Colon (tissue), 2 donors: Measurements from ENCODE around the gene PTP4A1.
"Not testable (repeated sequence)": the region's sequence is repeated elsewhere in the genome, so short reads cannot be mapped to it uniquely, and the experiment has no call there.

Experiments used
- FAIRE-seq: peaks from 2 replicates; lab custom pipeline; 2012; peaks lifted over from hg19 to GRCh38; lab: Jason Lieb, UNC
- donor health status: control.
- donor health status: control.

The PTP4A1 gene

GRCh38 chr6:63572044-63572746, at the start of gene PTP4A1, which contains the start of gene LOC128125822:
Gene PTP4A1, plus strand, starts transcription at chr6:63572480. Its CDS starts 4,401 bp downstream, at chr6:63576881.
Gene LOC128125822, plus strand, starts transcription at chr6:63572480.
- FAIRE-seq: no peak

DNA sequence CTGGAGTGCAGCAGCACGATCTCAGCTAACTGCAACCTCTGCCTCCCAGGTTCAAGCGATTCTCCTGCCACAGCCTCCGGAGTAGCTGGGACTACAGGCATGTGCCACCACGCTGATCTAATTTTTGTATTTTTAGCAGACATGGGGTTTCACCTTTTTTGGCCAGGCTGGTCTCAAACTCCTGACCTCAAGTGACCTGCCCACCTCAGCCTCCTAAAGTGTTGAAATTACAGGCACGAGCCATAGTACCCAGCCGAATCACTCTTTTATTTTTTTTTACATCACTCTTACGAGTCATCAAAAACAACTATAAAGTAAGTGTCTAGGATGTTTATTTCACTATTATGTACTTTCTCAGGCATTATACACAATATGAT, 49.4 kb upstream of the PTP4A1 start:
- FAIRE-seq: not testable (repeated sequence)

DNA sequence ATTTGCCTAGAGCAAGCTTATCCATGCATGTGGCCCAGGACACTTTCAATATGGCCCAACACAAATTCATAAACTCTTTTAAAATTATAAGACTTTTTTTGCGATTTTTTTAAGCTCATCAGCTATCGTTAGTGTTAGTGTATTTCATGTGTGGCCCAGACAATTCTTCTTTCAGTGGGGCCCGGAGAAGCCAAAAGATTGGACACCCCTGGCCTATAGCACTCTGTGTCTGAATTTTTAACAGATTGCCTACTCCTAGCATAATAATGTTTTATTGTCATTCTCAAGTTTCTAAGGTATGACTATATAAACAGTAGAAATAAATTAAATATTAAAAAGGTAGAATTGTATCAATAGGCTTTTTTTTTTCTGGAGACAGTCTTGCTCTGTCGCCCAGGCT, 48.6 kb upstream of the PTP4A1 start:
- FAIRE-seq: no peak

DNA sequence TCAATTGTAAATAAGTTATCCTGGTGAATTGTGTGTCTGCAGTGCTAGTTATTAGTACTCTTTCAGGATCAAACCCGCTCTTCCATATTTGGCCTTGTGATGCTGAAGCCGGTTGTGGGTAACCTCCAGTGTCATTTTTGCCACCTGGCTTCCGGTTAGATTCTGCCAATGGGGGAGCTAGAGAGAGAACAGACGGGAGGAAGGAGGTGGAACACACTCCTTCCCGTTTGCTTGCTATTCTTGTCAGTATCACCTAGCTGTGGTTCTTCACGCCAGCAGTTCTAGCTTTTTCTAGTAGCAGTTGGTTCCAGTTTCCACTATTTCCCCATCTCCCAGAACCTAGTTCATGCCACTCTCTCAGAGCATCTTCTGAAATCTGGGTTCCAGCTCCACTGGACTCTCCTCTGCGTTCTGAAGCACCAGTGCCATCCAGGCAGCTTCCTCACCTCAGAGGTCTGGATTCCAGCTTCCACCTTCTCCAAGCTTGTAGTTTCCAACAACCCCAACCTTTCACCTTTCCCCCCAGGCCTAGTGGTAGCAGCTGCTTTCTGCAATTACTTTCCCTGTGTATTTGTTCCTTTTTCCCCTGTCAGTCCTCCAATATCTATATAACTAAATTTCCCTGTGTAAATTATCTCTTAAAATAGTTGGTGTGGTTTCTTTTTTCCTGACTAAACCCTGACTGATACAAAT, 46.9 kb upstream of the PTP4A1 start:
- no peak for FAIRE-seq

- no peak for FAIRE-seq
Measured at GRCh38 chr6:63526931-63527330, 45.3 kb upstream of the PTP4A1 start.

DNA sequence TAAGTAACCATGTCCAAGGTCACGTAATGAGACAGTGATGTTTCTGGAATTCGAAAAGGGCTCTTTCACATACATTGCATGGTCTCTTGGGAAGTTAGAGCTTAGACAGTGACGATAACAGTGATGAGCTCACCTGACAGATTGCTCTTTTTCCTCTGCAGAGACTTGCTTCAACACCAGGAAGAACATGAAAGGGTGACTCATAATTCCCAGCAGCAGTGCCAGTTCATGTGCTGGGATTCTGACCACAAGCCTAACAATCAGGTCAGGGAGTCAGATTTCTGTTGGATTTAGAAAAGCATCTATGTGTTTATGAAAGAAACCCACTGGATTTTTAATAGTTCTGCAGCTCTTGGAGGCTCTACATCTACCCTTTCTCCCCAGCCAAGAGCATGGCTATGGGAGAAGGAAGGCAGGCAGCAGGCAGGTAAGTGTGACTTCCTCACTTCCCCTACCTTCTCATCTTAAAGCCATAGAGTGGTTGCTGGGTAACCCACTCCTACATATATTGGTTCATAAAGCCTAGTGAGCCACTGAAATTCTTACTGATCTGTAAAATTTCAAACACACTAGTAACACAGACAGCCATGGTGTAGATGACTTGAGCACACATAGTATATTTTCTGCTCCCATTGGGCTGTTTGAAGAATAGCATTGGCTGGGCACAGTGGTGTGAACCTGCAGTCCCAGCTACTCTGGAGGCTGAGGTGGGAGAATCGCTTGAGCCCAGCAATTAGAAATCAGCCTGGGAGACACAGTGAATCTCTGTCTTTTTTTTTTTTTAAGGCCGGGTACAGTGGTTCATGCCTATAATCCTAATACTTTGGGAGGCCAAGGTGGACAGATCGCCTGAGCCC, 44.4 kb upstream of the PTP4A1 start:
- no peak for FAIRE-seq

- no peak for FAIRE-seq
Measured at GRCh38 chr6:63529498-63529897, 42.8 kb upstream of the PTP4A1 start.

DNA sequence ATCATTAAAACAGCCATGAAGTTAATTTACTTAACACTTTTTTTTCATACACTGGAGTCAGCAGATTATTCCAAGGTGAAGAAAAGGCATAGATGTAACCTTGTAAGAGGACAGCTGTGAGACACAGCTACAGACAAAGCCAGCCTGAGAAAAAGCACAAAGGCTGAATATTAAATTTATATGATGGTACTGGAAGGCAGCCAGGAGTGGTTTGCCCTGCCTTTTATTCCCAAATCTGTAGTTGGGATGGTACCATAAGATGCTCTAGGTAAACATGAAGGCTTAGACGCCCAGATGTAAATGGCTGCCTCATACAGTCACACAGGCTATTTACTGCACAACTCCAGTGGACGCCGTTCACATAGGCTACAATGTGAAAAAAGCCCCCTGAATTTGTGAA, 42.1 kb upstream of the PTP4A1 start:
- no peak for FAIRE-seq

DNA sequence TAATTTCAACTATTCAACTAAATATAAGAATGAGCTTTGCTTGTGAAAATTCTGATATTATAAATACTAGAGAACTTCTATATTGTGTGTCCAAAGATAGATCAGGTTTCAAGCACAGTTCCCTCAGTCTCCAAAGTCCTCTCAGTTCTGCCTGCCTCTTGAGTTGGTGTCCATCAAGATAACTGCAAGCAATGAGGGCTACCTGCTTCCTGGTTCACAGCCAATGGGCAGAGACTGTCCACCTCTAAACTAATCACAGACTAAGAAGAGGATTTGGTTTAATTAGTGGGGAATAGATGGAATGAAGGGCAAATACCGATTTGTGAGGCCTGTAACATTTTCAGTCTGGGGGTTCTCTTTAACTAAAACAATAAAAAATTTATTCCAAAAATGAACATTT, 41.3 kb upstream of the PTP4A1 start:
- no peak for FAIRE-seq

GRCh38 chr6:63533026-63533425, 39.3 kb upstream of the PTP4A1 start:
- FAIRE-seq: no peak

- no peak for FAIRE-seq
Measured at GRCh38 chr6:63533952-63534351, 38.3 kb upstream of the PTP4A1 start.

DNA sequence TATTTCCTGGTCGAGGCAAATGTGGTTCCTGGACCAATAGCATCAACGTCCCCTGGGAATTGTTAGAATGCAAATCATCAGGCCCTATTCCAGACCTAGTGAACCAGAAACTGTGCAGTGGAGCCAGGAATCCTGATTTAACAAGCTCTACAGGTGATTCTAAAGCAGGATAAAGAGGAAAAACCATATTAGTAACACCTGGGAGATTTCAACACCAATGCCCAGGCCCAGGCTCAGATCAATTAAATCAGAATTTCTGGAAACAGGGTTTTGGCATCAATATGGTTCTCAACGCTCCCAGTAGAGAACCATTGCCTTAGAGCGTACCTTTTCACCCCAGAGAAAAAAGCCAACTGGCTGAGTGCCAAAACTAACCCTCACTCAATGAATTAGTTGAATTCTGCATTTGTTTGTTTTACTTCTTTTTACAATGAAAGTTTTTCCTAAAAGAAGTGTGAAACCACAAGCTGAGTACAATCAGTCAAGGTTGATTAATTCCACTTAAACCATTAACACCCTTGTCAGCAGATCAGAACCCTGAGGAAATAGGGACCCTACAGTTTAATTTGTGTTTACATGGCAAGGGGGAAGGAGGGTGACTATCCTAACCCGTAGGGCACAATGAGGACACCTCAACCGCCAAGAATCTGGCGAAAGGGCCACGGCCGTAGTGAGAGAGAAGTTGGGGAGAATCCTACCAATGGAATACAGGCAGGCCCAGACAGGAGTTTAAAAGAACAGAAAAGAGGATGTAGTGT, 34.9 kb upstream of the PTP4A1 start:
- no peak for FAIRE-seq

- FAIRE-seq: no peak
Measured at GRCh38 chr6:63537959-63538300, 34.4 kb upstream of the PTP4A1 start.

GRCh38 chr6:63538550-63538949, 33.7 kb upstream of the PTP4A1 start:
- no peak for FAIRE-seq

DNA sequence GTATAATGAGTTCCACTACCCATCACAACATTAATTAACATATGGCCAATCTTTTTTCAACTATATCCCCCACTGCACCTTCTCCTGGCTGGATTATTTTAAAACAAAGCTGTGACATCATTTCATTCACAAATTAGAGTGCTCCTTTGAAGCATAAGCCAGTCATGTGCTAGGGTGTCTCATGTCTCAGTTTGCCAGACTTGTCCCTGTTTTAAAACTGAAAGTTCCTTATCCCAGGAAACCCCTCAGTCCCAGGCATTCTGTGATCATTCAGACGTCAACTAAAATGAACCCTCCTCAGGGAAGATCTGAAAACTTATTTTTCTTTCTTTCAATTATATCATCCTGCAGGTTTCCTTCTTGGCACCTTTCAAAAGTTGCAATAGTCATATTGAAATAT, 29.3 kb upstream of the PTP4A1 start:
- no peak for FAIRE-seq

GRCh38 chr6:63543982-63544381, 28.3 kb upstream of the PTP4A1 start:
- no peak for FAIRE-seq

DNA sequence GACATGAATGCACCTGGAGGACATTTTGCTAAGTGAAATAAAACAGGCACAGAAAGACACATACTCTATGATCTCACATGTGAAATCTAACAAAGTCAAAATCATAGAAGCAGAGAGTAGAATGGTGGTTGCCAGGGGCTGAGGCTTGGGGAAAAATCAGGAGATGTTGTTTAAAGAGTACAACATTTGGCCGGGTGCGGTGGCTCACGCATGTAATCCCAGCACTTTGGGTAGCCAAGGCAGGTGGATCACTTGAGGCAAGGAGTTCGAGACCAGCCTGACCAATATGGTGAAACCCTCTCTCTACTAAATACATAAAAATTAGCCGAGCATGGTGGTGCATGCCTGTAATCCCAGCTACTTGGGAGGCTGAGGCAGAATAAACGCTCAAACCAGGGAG, 26.0 kb upstream of the PTP4A1 start:
- FAIRE-seq: no peak

DNA sequence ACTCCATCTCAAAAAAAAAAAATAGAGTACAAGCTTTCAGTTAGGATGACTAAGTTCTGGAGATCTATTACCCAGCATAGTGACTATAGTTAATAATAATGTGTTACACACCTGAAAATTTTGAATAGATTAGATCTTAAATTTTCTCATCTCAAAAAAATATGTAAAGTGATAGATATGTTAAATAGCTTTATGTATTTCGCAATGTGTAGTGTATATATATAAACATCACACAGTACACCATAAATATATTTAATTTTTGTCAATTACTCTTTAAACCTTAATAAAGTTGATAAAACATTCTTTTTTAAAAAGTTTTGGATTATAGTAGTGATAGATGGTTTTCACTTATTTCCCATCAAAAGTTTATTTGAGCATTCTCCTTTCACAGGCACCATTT, 25.6 kb upstream of the PTP4A1 start:
- FAIRE-seq: no peak

GRCh38 chr6:63549076-63549475, 23.2 kb upstream of the PTP4A1 start:
- FAIRE-seq: no peak

- no peak for FAIRE-seq
Measured at GRCh38 chr6:63553208-63553607, 19.1 kb upstream of the PTP4A1 start.

DNA sequence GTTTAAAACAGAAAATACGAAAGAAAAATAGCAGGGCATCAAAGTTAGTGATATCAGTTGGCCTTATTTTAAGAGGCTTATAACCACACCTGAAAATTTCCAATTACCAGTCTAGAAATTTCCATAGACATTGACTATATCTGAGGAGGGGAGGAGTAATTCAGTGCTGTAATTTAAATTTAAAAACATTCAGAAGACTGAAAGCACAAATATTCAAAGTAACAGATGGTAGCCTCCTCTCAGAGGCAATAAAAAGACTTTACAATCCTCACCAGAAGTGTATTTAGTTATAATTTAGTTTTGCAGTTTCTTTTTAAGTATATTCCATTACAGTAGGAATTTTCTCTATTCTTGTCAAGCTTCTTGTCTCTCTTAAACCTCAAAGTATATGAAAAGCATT, 18.4 kb upstream of the PTP4A1 start:
- FAIRE-seq: no peak

- no peak for FAIRE-seq
Measured at GRCh38 chr6:63554782-63555181, 17.5 kb upstream of the PTP4A1 start.
